SK-N-SH (cell line): ENCODE measurements around the gene BCL2L11. TPM values are rescaled to one million over a fixed set of nuclear protein-coding genes. Genes with fewer than 3 reads are reported as not detected.

Experiments
- CTCF ChIA-PET: fragments of 300-600, 350-600 bp; formaldehyde crosslinking; extraction: SDS; loops from one replicate; lab custom pipeline; 2021; lab: Yijun Ruan, JAX
- POLR2A ChIA-PET: fragments of 350-600 bp; sonication (Branson Sonifier 250); formaldehyde crosslinking; extraction: SDS; loops from one replicate; lab custom pipeline; 2020; ENCODE audit warnings: antibody characterized with exemption, inconsistent platforms; lab: Yijun Ruan, JAX
- DNase-seq: peaks from one replicate; pipeline ENCODE4 v3.0.0; 2012
- H2AFZ ChIP-seq: fragments of 200-600 bp; sonication (generic); 2 replicates; pipeline ENCODE4 v1.8.1; 2016; ENCODE audit warnings: antibody characterized with exemption, mild to moderate bottlenecking, low read depth
- H3F3A ChIP-seq: fragments of 200-600 bp; sonication (generic); replicated peaks from 2 replicates; pipeline ENCODE3; 2016; ENCODE audit warnings: antibody characterized with exemption, mild to moderate bottlenecking; ENCODE audit not compliant: insufficient read depth
- H3K27ac ChIP-seq, 2 experiments: fragments of 200-500 bp in 1 of 2; fragments of 200-600 bp in 1 of 2; sonication (Bioruptor generic) in 1 of 2; sonication (generic), shearing (Covaris generic) in 1 of 2; 2 replicates each; pipeline versions ENCODE4 v1.5.1 to v1.6.1; 2014 to 2016; ENCODE audit warnings: low read depth in 2 of 2, inconsistent platforms in 1 of 2, low read length in 1 of 2, mild to moderate bottlenecking in 1 of 2, mixed read lengths in 1 of 2
- H3K27me3 ChIP-seq: fragments of 200-600 bp; sonication (generic), shearing (Covaris generic); 2 replicates; pipeline ENCODE4 v1.6.1; 2016; ENCODE audit warnings: mixed run types; ENCODE audit not compliant: insufficient read depth
- H3K36me3 ChIP-seq, 2 experiments: fragments of 200-500 bp in 1 of 2; fragments of 200-600 bp in 1 of 2; sonication (Bioruptor generic) in 1 of 2; sonication (generic) in 1 of 2; replicated peaks in 1 of 2; 2 replicates each; pipeline versions ENCODE3 to v1.5.1; 2014 to 2016; ENCODE audit warnings: low read length in 1 of 2, mild to moderate bottlenecking in 1 of 2; ENCODE audit not compliant: insufficient read depth in 2 of 2, control insufficient read depth in 1 of 2
- H3K4me1 ChIP-seq, 2 experiments: fragments of 200-500 bp in 1 of 2; fragments of 200-600 bp in 1 of 2; sonication (Bioruptor generic) in 1 of 2; sonication (generic), shearing (Covaris generic) in 1 of 2; 2 replicates each; pipeline versions ENCODE4 v1.5.1 to v1.6.1; 2014 to 2016; ENCODE audit warnings: low read depth in 1 of 2, low read length in 1 of 2, mixed run types in 1 of 2; ENCODE audit not compliant: insufficient read depth in 2 of 2, control insufficient read depth in 1 of 2
- H3K4me2 ChIP-seq: fragments of 200-600 bp; sonication (generic), shearing (Covaris generic); 2 replicates; pipeline ENCODE4 v1.6.1; 2017; ENCODE audit warnings: mixed run types
- H3K4me3 ChIP-seq, 2 experiments: fragments of 200-500 bp in 1 of 2; fragments of 200-600 bp in 1 of 2; sonication (Bioruptor generic) in 1 of 2; sonication (generic), shearing (Covaris generic) in 1 of 2; 2 replicates each; pipeline versions ENCODE4 v1.5.1 to v1.8.1; 2014 to 2016; ENCODE audit warnings: low read depth in 2 of 2, inconsistent platforms in 1 of 2, low read length in 1 of 2, mild to moderate bottlenecking in 1 of 2, mixed read lengths in 1 of 2, moderate library complexity in 1 of 2
- H3K79me2 ChIP-seq: fragments of 200-600 bp; sonication (generic); 2 replicates; pipeline ENCODE4 v1.8.1; 2017; ENCODE audit warnings: mild to moderate bottlenecking; ENCODE audit not compliant: insufficient read depth
- H3K9ac ChIP-seq: fragments of 200-600 bp; sonication (generic); 2 replicates; pipeline ENCODE4 v1.6.1; 2017; ENCODE audit warnings: mixed run types
- H3K9me2 ChIP-seq: fragments of 200-600 bp; sonication (generic); 2 replicates; pipeline ENCODE4 v1.6.1; 2017; ENCODE audit warnings: mixed run types
- H3K9me3 ChIP-seq: fragments of 200-600 bp; sonication (generic); 2 replicates; pipeline ENCODE4 v1.6.1; 2017; ENCODE audit warnings: mixed run types, mild to moderate bottlenecking, moderate library complexity
- H4K20me1 ChIP-seq: fragments of 200-600 bp; sonication (generic); 2 replicates; pipeline ENCODE4 v1.6.1; 2017; ENCODE audit warnings: mild to moderate bottlenecking, mixed run types; ENCODE audit not compliant: insufficient read depth
- CHD2 ChIP-seq: fragments of 150-350 bp; IDR thresholded peaks from 2 replicates; pipeline ENCODE4 v1.6.1; 2018; ENCODE audit warnings: low read length; ENCODE audit not compliant: partially characterized antibody
- EP300 ChIP-seq, 2 experiments: IDR thresholded peaks; 2 replicates each; pipeline versions ENCODE4 v1.4.0 to v1.6.1; 2012; ENCODE audit warnings: borderline replicate concordance in 1 of 2, low read depth in 1 of 2, low read length in 1 of 2
- GABPA ChIP-seq: IDR thresholded peaks from 2 replicates; pipeline ENCODE4 v1.4.0; 2012; ENCODE audit warnings: low read depth, mild to moderate bottlenecking
- GATA2 ChIP-seq: sonication (generic); formaldehyde crosslinking; IDR thresholded peaks from 2 replicates; pipeline ENCODE4 v1.5.0; 2020; ENCODE audit warnings: mild to moderate bottlenecking, missing genetic modification reagents
- JUND ChIP-seq: IDR thresholded peaks from 2 replicates; pipeline ENCODE4 v1.4.0; 2012
- NFIC ChIP-seq: IDR thresholded peaks from 2 replicates; pipeline ENCODE4 v1.4.0; 2012; ENCODE audit warnings: borderline replicate concordance
- POLR2AphosphoS5 ChIP-seq: IDR thresholded peaks from 2 replicates; pipeline ENCODE4 v1.6.1; 2012; ENCODE audit warnings: low read depth, low read length
- RAD21 ChIP-seq: IDR thresholded peaks from 2 replicates; pipeline ENCODE4 v1.6.1; 2012; ENCODE audit warnings: mild to moderate bottlenecking, low read length
- RCOR1 ChIP-seq: fragments of 150-350 bp; IDR thresholded peaks from 2 replicates; pipeline ENCODE4 v1.6.1; 2017; ENCODE audit warnings: antibody characterized with exemption, low read length
- RXRA ChIP-seq: IDR thresholded peaks from 2 replicates; pipeline ENCODE4 v1.4.0; 2012; ENCODE audit warnings: low read depth, mild to moderate bottlenecking, borderline replicate concordance
- SIN3A ChIP-seq: IDR thresholded peaks from 2 replicates; pipeline ENCODE4 v1.6.1; 2012; ENCODE audit warnings: low read depth, mild to moderate bottlenecking, low read length, moderate library complexity, borderline replicate concordance
- WGBS: methylation state at CpG from one replicate; pipeline ENCODE4 v1.1.6; 2017; ENCODE audit warnings: low lambda C conversion rate; 5-methylcytosine and 5-hydroxymethylcytosine counted together
- polyA plus RNA-seq, 3 experiments: library from polyadenylated mRNA; depleted of rRNA; stranded (reverse); fragments of >200 nt; gene quantifications; 2 replicates each; pipeline ENCODE4 v1.2.3, GENCODE V29; 2012
- TF ChIP-seq, protein P1 (sequence below): fragments of 150-350 bp; IDR thresholded peaks from 2 replicates; pipeline ENCODE4 v1.6.1; 2016; ENCODE audit warnings: mild to moderate bottlenecking, low read depth, low read length
- TF ChIP-seq, protein P2 (sequence below): IDR thresholded peaks from 2 replicates; pipeline ENCODE4 v1.4.0; 2012; ENCODE audit warnings: low read depth
- TF ChIP-seq, protein P3 (sequence below): fragments of 150-350 bp; IDR thresholded peaks from 2 replicates; pipeline ENCODE4 v1.6.1; 2017; ENCODE audit warnings: antibody characterized with exemption, low read length, low read depth, borderline replicate concordance
- TF ChIP-seq, protein P4 (sequence below): IDR thresholded peaks from 2 replicates; pipeline ENCODE4 v1.4.0; 2012; ENCODE audit warnings: low read depth, borderline replicate concordance

The BCL2L11 gene
- polyA plus RNA-seq, 1 of the 3 experiments (the other 2 are of a cell fraction): 3.3 TPM

DNA sequence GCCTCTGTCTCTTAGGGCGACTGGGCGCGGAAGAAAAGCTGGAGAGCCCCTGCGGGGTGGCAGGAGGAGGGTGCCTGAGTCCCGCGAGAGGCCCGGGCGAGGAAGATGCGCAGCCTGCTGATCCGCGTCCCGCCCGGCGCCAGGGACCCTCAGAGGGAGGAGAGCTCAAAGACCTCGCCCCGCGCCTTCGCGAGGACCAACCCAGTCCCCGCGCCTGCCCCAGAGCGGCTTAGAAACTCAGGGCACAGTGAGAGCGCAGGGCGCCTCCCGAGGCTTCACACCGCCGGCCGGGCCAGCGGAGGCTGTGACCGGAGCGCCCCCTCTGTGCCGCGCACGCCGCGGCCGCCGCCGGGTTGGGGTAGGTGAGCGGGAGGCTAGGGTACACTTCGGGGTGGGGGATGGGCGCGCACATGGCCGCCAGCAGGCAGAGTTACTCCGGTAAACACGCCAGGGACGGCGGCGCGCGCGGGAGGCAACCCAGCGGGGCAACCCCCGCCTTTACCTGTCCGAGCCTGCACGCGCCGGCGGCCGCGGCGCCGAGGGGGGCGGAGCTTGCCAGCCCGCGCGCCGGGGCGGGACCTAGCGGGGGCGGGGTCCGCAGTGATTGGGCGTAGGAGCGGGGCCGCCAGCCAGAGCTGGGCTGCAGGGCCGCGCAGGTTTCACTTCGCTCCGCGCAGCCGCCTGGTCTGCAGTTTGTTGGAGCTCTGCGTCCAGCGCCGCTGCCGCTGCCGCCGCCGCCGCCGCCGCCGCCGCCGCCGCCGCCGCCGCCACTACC is at the start of gene BCL2L11 (continued):
- TF ChIP-seq, protein P1, sequence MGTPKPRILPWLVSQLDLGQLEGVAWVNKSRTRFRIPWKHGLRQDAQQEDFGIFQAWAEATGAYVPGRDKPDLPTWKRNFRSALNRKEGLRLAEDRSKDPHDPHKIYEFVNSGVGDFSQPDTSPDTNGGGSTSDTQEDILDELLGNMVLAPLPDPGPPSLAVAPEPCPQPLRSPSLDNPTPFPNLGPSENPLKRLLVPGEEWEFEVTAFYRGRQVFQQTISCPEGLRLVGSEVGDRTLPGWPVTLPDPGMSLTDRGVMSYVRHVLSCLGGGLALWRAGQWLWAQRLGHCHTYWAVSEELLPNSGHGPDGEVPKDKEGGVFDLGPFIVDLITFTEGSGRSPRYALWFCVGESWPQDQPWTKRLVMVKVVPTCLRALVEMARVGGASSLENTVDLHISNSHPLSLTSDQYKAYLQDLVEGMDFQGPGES: no peak
- TF ChIP-seq GATA2 (CRISPR knock-in tag) (no peak), JUND (no peak), EP300 (IDR thresholded peaks at IDR 0.05; ENCODE audit: borderline replicate concordance in 1 of 2, low read depth in 1 of 2, low read length in 1 of 2) (no peak), NFIC (no peak), SIN3A (0 out of 2 replicates have a peak, but pooled peaks have one; percentile 52), RCOR1 (no peak), CHD2 (peak; percentile 86), RXRA (no peak), GABPA (no peak)
- TF ChIP-seq, protein P2, sequence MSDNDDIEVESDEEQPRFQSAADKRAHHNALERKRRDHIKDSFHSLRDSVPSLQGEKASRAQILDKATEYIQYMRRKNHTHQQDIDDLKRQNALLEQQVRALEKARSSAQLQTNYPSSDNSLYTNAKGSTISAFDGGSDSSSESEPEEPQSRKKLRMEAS: peak; percentile 72
- TF ChIP-seq, protein P3, sequence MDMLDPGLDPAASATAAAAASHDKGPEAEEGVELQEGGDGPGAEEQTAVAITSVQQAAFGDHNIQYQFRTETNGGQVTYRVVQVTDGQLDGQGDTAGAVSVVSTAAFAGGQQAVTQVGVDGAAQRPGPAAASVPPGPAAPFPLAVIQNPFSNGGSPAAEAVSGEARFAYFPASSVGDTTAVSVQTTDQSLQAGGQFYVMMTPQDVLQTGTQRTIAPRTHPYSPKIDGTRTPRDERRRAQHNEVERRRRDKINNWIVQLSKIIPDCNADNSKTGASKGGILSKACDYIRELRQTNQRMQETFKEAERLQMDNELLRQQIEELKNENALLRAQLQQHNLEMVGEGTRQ: no peak

DNA sequence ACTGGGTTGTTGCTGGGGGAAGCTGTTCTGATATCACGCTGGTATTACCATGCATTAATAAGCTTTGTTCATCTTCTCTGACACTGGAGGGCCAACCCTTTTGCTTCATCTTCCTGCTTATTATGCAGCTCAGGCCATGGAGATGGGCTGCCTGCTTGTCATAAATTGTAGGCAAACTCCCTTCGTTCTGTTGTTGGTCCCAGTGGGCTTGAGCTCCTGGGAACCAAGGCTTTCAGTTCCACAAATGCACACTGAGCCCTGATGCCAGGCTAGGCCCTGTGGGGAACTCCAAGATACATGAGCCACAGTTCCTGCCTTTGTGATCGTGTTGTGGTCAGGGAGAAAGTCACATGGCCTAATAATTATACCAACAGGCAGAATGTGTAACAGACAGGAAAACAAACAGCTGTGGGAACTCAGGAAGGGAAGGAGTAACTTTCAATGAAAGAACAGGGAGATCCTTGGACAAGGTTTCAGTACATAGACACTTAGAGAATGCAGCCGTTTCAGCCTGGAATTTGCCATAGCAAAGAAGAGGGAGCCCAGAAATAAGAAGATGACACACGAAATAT is 49.0 kb upstream of the BCL2L11 start:
- Histone ChIP-seq H3K27me3 (no peaks in the 10 kb centered on the region), H3K4me3 (no peak overlapping the region), H3F3A (peaks cover 25% of the 10 kb centered on the region), H3K36me3 (no peaks in the 10 kb centered on the region)
- CTCF ChIA-PET: interaction anchor here (1.3 kb wide), 1 partner anchor 260 kb away, joined by 3 read pairs; no protein-coding TSS in a partner anchor
- TF ChIP-seq RAD21 (no peak), JUND (no peak), GABPA (no peak), POLR2AphosphoS5 (no peak), RCOR1 (no peak)
- TF ChIP-seq, protein P4, sequence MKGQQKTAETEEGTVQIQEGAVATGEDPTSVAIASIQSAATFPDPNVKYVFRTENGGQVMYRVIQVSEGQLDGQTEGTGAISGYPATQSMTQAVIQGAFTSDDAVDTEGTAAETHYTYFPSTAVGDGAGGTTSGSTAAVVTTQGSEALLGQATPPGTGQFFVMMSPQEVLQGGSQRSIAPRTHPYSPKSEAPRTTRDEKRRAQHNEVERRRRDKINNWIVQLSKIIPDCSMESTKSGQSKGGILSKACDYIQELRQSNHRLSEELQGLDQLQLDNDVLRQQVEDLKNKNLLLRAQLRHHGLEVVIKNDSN: peak; percentile 66; the same call in 1 of the 2 replicates
- TF ChIP-seq, all 33 proteins: peak for 1
- Histone ChIP-seq H3K9ac (no peak overlapping the region; the same call in 1 of the 2 replicates), H3K4me2 (peak overlapping the region; percentile 45), H3K27ac (peak overlapping the region in 1 of 2 experiments; percentile 77; a peak in 2 of 4 replicates), H3K79me2 (no peaks in the 10 kb centered on the region), H4K20me1 (no peaks in the 10 kb centered on the region), H2AFZ (no peak overlapping the region), H3K4me1 (peaks cover 3 to 6% of the 10 kb centered on the region in 2 experiments; a peak in 2 of 4 replicates), H3K9me2 (no peaks in the 10 kb centered on the region), H3K9me3 (no peaks in the 10 kb centered on the region)
- POLR2A ChIA-PET: no interaction called here
- 31% methylated on average over 5 of the region's 5 CpGs for WGBS
- DNase-seq: no peak
